Common myeloid progenitor, CD34-positive (primary cell): Measurements from ENCODE around the gene DNAL1.
"Not testable (repeated sequence)": the region's sequence is repeated elsewhere in the genome, so short reads cannot be mapped to it uniquely, and the experiment has no call there.

Experiments
- CTCF ChIA-PET: fragments of 350-600 bp; sonication (Branson Sonifier 250); formaldehyde crosslinking; loops from one replicate; lab custom pipeline; 2021; ENCODE audit warnings: antibody characterized with exemption; lab: Charles Lee
- POLR2A ChIA-PET: fragments of 350-600 bp; sonication (Branson Sonifier 250); formaldehyde crosslinking; loops from one replicate; lab custom pipeline; 2021; ENCODE audit warnings: antibody characterized with exemption; lab: Charles Lee
- DNase-seq, 3 donors: peaks; one replicate each; pipeline versions ENCODE4 v3.0.0 to v3.0.0-alpha.2; 2013
- H3K27ac ChIP-seq, 2 experiments: 1 replicate in 1 of 2; 2 replicates in 1 of 2; pipeline ENCODE4 v1.7.0; 2013; ENCODE audit warnings: inconsistent platforms in 2 of 2, low read length in 2 of 2, mild to moderate bottlenecking in 2 of 2, low read depth in 1 of 2, moderate library complexity in 1 of 2; ENCODE audit not compliant: severe bottlenecking in 2 of 2, insufficient read depth in 1 of 2, poor library complexity in 1 of 2
- H3K27me3 ChIP-seq, 5 experiments: replicated peaks in 2 of 5; 1 replicate in 3 of 5; 2 replicates in 2 of 5; pipeline versions ENCODE4 v1.6.1 to v1.7.0; 2013; ENCODE audit warnings: low read length in 4 of 5, mild to moderate bottlenecking in 2 of 5, moderate library complexity in 2 of 5, inconsistent platforms in 1 of 5; ENCODE audit not compliant: insufficient read depth in 5 of 5, control insufficient read depth in 4 of 5
- H3K36me3 ChIP-seq, 4 experiments: 1 replicate in 2 of 4; 2 replicates in 2 of 4; pipeline versions ENCODE4 v1.6.1 to v1.7.0; 2013; ENCODE audit warnings: low read length in 3 of 4, control low read depth in 1 of 4, mild to moderate bottlenecking in 1 of 4; ENCODE audit not compliant: control insufficient read depth in 4 of 4, insufficient read depth in 4 of 4
- H3K4me1 ChIP-seq, 4 experiments: 1 replicate in 3 of 4; 2 replicates in 1 of 4; pipeline versions ENCODE4 v1.6.1 to v1.7.1; 2013; ENCODE audit warnings: low read length in 3 of 4, mild to moderate bottlenecking in 3 of 4, control low read depth in 1 of 4, inconsistent platforms in 1 of 4, moderate library complexity in 1 of 4; ENCODE audit not compliant: control insufficient read depth in 4 of 4, insufficient read depth in 4 of 4; ENCODE audit errors: control extremely low read depth in 1 of 4
- H3K4me3 ChIP-seq, 7 experiments: 1 replicate in 4 of 7; 2 replicates in 3 of 7; pipeline versions ENCODE4 v1.5.1 to v1.7.0; 2013; ENCODE audit warnings: mild to moderate bottlenecking in 7 of 7, low read length in 6 of 7, moderate library complexity in 6 of 7, inconsistent platforms in 2 of 7, low read depth in 2 of 7, control low read depth in 1 of 7; ENCODE audit not compliant: insufficient read depth in 4 of 7, control insufficient read depth in 1 of 7; ENCODE audit errors: extremely low read depth in 1 of 7
- H3K9me3 ChIP-seq, 5 experiments: 1 replicate in 4 of 5; 2 replicates in 1 of 5; pipeline versions ENCODE4 v1.6.1 to v1.7.1; 2013; ENCODE audit warnings: low read length in 4 of 5, mild to moderate bottlenecking in 2 of 5, inconsistent platforms in 1 of 5, low read depth in 1 of 5, moderate library complexity in 1 of 5; ENCODE audit not compliant: control insufficient read depth in 4 of 5, insufficient read depth in 2 of 5; ENCODE audit errors: control extremely low read depth in 1 of 5
- WGBS: methylation state at CpG from one replicate; pipeline ENCODE4 v1.1.5; 2013; ENCODE audit not compliant: insufficient coverage; 5-methylcytosine and 5-hydroxymethylcytosine counted together

Gene DNAL1

GRCh38 chr14:73636355-73636754 lies 8.4 kb upstream of the DNAL1 start:
- WGBS = 92% methylated on average over 10 of the region's 10 CpGs
- POLR2A ChIA-PET = interaction anchor here (0.6 kb wide), 1 partner anchor 128 kb away, joined by 4 read pairs; no protein-coding TSS in a partner anchor
- not testable (repeated sequence) for H3K4me3 ChIP-seq, DNase-seq, H3K36me3 ChIP-seq, H3K27ac ChIP-seq, H3K27me3 ChIP-seq, H3K9me3 ChIP-seq
- peaks cover 0 to 18% (median 9%) of the 10 kb centered on the region in 4 experiments for H3K4me1 ChIP-seq
- CTCF ChIA-PET = interaction anchor here (1.5 to 1.7 kb wide), 2 partner anchors 40 to 127 kb away, joined by 4 to 6 read pairs; no protein-coding TSS in a partner anchor

GRCh38 chr14:73637830-73638229 lies 7.0 kb upstream of the DNAL1 start:
- ChIA-PET POLR2A (interaction anchor here (0.9 kb wide), 1 partner anchor 465 kb away, joined by 6 read pairs; no protein-coding TSS in a partner anchor), CTCF (interaction anchor here (1.3 kb wide), 1 partner anchor 12 kb away, joined by 5 read pairs; no protein-coding TSS in a partner anchor)
- no peaks in the 10 kb centered on the region for H3K9me3 ChIP-seq
- H3K4me1 ChIP-seq = peaks cover 0 to 18% (median 9%) of the 10 kb centered on the region in 4 experiments
- H3K36me3 ChIP-seq = no peaks in the 10 kb centered on the region
- WGBS = 93% methylated on average over 2 of the region's 5 CpGs
- no peak overlapping the region for H3K27ac ChIP-seq
- no peak for DNase-seq
- no peak overlapping the region for H3K4me3 ChIP-seq
- H3K27me3 ChIP-seq = peaks cover 0 to 3% (median 0%) of the 10 kb centered on the region in 5 experiments

GRCh38 chr14:73640796-73641365 lies 3.9 kb upstream of the DNAL1 start:
- Histone ChIP-seq H3K36me3 (no peaks in the 10 kb centered on the region), H3K27ac (no peak overlapping the region), H3K4me3 (no peak overlapping the region), H3K4me1 (peaks cover 7 to 16% (median 9%) of the 10 kb centered on the region in 4 experiments), H3K27me3 (no peaks in the 10 kb centered on the region), H3K9me3 (no peaks in the 10 kb centered on the region)
- CTCF ChIA-PET = interaction anchor here (0.7 kb wide), 1 partner anchor 51 kb away, joined by 3 read pairs; no protein-coding TSS in a partner anchor
- no peak for DNase-seq
- POLR2A ChIA-PET = no interaction called here
- 87% methylated on average over 3 of the region's 5 CpGs for WGBS

DNA sequence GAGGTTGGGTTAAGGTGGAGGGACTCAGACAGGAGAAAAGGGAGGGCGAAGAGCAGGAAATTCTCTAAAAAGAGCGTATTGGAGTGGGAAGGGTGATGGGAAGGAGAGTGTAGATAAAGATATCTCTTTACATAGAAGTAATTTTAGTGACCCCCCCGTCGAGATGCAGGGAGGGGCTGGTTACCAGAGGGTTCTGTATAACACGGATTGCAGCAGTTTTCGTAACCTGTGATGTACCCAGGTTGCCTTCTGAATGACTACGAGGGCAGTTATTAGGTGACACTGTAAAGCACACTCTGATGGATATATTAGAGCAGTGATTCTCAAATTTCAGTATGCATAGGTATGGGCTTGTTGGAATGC lies 443 bp downstream of the DNAL1 start:
- 0% methylated on average over 4 of the region's 7 CpGs for WGBS
- H3K9me3 ChIP-seq = no peaks in the 10 kb centered on the region
- H3K36me3 ChIP-seq = no peaks in the 10 kb centered on the region
- peaks cover 7 to 16% (median 9%) of the 10 kb centered on the region in 4 experiments for H3K4me1 ChIP-seq
- ChIA-PET CTCF (interaction anchor here (0.6 to 4.7 kb wide), 3 partner anchors 11 to 142 kb away, joined by 3 to 20 read pairs (median 4); no protein-coding TSS in a partner anchor), POLR2A (no interaction called here)
- H3K27me3 ChIP-seq = no peaks in the 10 kb centered on the region
- H3K27ac ChIP-seq = peak overlapping the region; percentile 70 to 92
- H3K4me3 ChIP-seq = peak overlapping the region; percentile 86 to 97 (median 88)
- no peak for DNase-seq

GRCh38 chr14:73651005-73651404 lies 6.2 kb downstream of the DNAL1 start:
- H3K27me3 ChIP-seq = no peaks in the 10 kb centered on the region
- H3K4me3 ChIP-seq = no peak overlapping the region
- POLR2A ChIA-PET = no interaction called here
- no peak overlapping the region for H3K27ac ChIP-seq
- H3K4me1 ChIP-seq = no peaks in the 10 kb centered on the region
- DNase-seq = no peak
- peaks cover 0 to 7% (median 2%) of the 10 kb centered on the region in 4 experiments for H3K36me3 ChIP-seq
- no peaks in the 10 kb centered on the region for H3K9me3 ChIP-seq
- CTCF ChIA-PET = interaction anchor here (1.8 kb wide), 1 partner anchor 18 kb away, joined by 5 read pairs; no protein-coding TSS in a partner anchor

- Histone ChIP-seq H3K27ac (no peak overlapping the region), H3K36me3 (peaks cover 0 to 9% (median 3%) of the 10 kb centered on the region in 4 experiments), H3K27me3 (no peaks in the 10 kb centered on the region), H3K9me3 (no peaks in the 10 kb centered on the region), H3K4me1 (no peaks in the 10 kb centered on the region), H3K4me3 (no peak overlapping the region)
- ChIA-PET POLR2A (interaction anchor here (0.6 kb wide), 1 partner anchor 184 kb away, joined by 5 read pairs; no protein-coding TSS in a partner anchor), CTCF (no interaction called here)
- WGBS = no CpG with 5 or more reads among the region's 1 CpG
- no peak for DNase-seq
Observed at GRCh38 chr14:73655851-73656250, 11.1 kb downstream of the DNAL1 start.

DNA sequence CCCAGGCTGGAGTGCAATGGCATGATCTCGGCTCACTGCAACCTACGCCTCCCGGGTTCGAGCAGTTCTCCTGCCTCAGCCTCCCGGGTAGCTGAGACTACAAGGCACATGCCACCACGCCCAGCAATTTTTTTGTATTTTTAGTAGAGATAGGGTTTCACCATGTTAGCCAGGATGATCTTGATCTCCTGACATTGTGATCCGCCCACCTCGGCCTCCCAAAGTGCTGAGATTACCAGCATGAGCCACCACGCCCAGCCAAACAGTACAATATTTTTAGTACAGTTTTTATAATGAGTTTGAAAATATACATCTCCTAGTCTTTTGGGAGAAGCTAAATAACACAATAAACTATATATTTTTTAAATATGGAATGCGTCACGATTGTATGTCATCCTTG lies 14.4 kb downstream of the DNAL1 start:
- 100% methylated on average over 1 of the region's 11 CpGs for WGBS
- CTCF ChIA-PET, POLR2A ChIA-PET: not testable (repeated sequence)

More for the DNA sequence above, 14.4 kb downstream of the DNAL1 start:
- not testable (repeated sequence) for H3K4me1 ChIP-seq, H3K4me3 ChIP-seq, DNase-seq, H3K36me3 ChIP-seq, H3K27me3 ChIP-seq, H3K9me3 ChIP-seq, H3K27ac ChIP-seq
